NCI-H446 treated with DMSO at 0.1 percent for 48 hours (cell line): Measurements from ENCODE around the gene FOXR1.
A peak's percentile ranks its signal among the peaks of the same experiment; 100 is the strongest.
"Not testable (repeated sequence)": the region's sequence is repeated elsewhere in the genome, so short reads cannot be mapped to it uniquely, and the experiment has no call there.

ENCODE experiments used
- DNase-seq: peaks from one replicate; lab custom pipeline; 2025; lab: John Stamatoyannopoulos, UW

FOXR1 gene

GRCh38 chr11:118997627-118998387 lies 26.2 kb downstream of the FOXR1 start, which contains the start of gene CENATAC:
Gene CENATAC, plus strand, starts transcription at chr11:118998138. Its CDS starts 60 bp downstream, at chr11:118998198.
- DNase-seq = peak; percentile 87

GRCh38 chr11:118998388-118998717 lies 26.8 kb downstream of the FOXR1 start:
- no peak for DNase-seq

DNA sequence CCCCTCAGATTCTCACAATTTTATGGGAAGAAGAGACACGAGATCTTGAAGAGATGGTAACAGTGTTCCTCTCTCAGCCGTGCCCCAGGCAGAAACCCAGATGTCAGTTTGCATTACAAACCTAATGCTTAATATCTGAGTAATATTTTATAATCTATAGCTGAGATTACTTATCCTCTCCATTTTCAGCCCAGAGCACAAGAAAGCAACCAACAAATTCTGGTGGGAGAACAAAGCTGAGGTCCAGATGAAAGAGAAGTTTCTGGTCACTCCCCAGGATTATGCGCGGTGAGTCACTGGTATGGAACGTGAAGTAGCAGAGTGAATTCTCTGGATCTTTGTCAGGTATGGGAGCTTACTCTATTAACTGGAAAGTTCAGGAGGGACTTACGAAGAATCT lies 27.3 kb downstream of the FOXR1 start:
- no peak for DNase-seq

DNA sequence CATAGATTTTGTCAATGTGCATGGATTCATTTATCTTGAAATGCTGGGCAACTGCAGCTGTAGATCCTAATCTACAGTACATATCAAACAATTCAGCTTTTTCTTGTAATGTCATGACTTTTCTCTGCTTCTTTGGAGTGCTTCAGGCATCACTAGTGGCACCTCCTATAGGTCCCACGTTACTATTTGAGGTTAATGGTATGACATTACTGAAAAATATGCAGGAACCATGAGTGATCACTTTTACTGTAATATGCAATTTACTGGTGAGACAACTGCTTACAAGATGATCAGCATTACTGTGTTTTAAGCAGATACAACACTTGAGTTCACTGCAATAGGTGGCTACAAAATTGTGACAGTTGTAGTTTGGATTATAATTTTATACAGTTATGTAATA lies 29.3 kb downstream of the FOXR1 start:
- no peak for DNase-seq

DNA sequence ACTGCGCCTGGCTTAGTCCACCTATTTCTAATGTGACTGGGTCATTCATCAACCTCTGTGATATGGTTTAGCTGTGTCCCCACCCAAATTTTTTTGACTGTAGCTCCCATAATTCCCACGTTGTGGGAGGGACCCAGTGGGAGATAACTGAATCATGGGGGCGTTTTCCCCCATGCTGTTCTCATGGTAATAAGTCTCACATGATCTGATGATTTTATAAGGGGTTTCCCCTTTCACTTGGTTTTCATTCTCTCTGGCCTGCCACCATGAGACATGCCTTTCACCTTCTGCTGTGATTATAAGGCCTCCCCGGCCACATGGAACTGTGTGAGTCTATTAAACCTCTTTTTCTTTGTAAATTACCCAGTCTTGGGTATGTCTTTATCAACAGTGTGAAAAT lies 35.1 kb downstream of the FOXR1 start:
- no peak for DNase-seq

DNA sequence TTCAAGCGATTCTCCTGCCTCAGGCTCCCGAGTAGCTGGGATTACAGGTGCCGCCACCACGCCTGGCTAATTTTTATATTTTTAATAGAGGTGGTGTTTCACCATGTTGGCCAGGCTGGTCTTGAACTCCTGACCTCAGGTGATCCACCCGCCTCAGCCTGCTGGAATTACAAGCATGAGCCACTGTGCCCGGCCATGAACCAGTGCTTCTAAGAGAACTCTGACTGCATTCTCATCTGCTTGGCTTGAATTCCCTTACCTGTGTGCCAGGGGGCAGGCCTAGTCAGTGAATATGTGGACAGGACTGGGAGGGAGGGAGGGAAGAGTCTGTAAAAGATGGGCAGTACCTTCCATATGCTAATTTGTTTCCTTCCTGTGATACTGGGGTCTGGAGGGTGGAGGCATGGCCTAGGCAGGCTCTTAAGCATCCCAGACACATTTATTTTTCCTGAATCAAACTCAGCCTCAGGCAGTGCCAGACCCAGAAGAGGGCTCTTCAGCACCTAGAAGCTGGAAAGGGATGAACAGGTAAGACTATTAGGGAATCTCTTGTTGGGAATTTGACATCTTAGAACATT lies 40.0 kb downstream of the FOXR1 start:
- DNase-seq = no peak

GRCh38 chr11:119012629-119013170 lies 41.1 kb downstream of the FOXR1 start:
- no peak for DNase-seq

- DNase-seq = no peak
Measured at GRCh38 chr11:119014209-119014924, 42.8 kb downstream of the FOXR1 start.

DNA sequence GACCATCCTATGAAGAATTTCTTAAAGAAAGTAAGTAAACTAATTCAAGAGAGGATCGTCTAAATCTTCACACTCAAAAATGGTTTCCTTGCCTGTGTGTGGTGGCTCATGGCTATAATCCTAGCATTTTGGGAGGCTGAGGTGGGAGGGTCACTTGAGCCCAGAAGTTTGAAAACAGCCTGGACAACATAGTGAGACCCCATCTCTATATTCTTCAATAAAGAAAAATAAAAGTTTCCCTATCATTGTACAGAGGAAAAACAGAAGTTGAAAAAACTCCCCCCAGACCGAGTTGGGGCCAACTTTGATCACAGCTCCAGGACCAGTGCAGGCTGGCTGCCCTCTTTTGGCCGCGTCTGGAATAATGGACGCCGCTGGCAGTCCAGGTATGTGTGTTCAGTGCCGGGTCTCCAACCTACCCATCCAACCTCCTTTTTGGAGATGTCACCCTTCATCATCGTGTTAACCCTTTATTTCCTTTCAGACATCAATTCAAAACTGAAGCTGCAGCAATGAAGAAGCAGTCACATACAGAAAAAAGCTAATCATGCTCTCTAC lies 43.6 kb downstream of the FOXR1 start:
- no peak for DNase-seq

DNA sequence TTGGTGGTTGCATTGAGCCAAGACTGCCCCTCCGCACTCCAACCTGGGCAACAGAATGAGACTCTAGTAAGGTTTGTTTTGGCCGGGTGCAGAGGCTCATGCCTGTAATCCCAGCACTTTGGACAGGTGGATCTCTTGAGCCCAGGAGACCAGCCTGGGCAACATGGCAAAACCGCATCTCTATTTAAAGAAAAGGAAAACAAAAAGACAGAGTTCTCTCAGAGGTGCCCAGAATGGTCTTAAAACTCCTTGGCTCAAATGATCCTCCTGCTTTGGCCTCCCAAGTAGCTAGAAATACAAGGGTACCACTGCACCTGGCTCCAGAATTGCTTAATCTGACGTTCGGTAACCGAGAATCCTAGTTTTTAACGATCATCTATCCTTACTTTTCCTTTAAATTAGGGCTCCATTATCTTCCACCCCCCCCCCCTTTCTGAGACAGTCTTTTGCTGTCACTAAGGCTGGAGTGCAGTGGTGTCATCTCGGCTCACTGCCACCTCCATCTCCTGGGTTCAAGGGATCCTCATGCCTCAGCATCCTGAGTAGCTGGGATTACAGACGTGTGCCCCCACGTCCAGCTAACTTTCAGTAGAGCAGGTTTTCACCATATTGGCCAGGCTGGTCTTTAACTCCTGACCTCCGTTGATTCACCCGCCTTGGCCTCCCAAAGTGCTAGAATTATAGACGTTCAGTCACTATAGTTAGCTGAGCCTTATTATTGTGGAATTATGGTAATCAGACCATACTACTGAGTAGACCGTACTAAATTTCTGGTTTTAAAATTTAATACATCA lies 44.9 kb downstream of the FOXR1 start:
- no peak for DNase-seq

GRCh38 chr11:119017377-119017776 lies 45.8 kb downstream of the FOXR1 start:
- not testable (repeated sequence) for DNase-seq

GRCh38 chr11:119018074-119018938 lies 46.7 kb downstream of the FOXR1 start, which contains the start of the genes RPS25 and TRAPPC4:
Gene RPS25, minus strand, starts transcription at chr11:119018343. Its CDS starts 59 bp downstream, at chr11:119018284.
Gene TRAPPC4, plus strand, starts transcription at chr11:119018766. Its CDS starts 30 bp downstream, at chr11:119018796.
- peak; percentile 92 for DNase-seq

DNA sequence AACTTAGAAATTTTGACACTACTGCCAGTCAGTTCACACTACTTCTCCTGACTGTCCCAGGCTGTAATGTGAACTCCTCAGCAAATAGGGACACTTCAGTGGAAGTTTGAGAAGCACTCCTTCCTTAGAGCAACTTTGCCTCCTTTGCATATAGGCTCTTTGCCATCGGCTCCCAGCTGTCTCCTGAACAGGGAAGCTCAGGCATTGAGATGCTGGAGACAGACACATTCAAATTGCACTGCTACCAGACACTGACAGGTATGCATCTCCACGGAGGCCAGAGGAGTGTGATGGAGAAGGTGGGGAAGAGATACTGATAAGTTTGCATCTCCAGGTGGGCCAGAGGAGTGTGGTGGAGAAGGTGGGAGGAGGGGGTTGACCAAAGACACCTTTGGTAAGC lies 48.4 kb downstream of the FOXR1 start:
- DNase-seq = no peak

DNA sequence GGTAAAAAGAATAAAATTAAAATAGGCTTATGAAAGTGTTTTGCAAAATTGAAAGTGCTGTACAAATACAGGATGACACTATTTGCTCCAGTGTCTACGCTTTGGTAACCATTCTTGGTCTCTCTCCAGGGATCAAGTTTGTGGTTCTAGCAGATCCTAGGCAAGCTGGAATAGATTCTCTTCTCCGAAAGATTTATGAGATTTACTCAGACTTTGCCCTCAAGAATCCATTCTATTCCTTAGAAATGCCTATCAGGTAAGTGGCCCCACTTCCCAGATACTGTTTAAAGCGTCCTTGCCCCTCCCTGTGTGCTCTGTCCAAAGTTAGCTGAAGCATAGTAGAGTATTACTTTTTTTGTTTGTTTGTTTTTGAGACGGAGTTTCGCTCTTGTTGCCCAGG lies 50.1 kb downstream of the FOXR1 start:
- DNase-seq = no peak

DNA sequence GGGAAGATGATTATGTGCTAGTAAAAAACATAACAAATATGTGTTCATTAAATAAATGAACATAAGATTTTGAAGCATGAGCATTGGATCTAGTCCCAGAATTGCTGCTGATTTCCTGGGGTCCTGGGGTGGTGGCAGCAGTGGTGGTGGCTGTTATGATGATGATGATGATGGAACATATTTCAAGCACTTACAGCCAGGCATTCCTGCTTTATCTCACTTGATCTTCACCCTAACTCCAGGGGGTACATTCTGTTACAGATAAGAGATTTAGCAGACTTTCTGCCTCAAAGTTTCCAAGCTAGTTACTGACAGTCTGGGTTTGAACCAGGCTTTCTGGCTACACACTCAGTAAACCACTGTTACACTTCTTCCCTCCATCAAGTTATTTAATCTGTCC lies 52.2 kb downstream of the FOXR1 start:
- DNase-seq = no peak

DNA sequence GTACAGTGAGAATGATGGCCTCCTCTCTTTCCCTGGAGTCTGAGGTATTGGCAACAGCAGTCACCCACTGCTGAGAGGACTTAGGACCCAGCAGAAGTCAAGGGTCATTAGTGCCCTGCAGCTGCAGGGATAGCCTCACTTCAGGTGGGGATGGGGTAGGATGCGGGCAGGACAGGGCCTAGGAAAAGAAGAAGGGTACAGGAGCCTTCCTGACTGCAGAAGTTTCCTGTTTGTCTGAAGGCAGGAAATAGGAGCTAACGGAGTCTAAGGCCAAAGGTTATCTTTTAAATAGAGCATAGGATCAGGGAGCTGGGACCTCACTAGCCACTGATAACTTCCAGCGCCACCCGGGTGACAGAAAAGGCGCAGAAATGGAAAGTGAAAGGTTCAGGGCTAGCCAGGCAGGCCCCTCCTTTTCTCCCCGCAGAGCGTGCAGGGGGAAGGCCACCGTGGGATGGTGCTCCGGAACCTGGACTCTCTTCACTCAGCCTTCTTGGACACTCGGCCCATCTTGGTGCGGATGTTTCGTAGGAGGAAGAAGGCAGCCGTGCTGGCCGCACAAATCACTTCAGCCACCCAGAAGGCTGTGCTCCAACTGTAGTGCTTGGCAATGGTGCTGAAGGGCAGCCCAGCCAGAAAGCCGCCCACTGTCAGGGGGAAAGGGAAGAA lies 53.0 kb downstream of the FOXR1 start:
- no peak for DNase-seq

GRCh38 chr11:119025099-119025473 lies 53.5 kb downstream of the FOXR1 start:
- no peak for DNase-seq

DNA sequence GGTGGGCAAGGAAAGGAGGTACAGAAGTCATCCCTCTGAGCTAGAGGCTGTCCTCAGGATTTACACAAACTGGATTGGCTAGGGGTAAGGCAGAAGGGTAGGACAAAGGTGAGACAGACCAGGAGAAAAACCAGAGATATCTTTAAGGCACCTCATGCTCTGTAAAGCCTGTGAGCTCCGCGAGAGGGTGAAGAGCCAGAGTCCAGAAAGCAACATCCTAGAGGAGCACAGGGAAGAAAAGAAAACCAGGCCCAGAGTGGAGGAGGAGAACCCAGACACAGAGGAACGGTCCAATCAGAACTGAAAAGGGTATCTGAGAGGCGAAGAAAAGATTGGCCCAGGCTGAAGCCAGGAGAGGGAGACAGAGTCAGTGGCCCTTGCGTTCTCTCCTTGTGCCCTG lies 54.0 kb downstream of the FOXR1 start:
- no peak for DNase-seq

DNA sequence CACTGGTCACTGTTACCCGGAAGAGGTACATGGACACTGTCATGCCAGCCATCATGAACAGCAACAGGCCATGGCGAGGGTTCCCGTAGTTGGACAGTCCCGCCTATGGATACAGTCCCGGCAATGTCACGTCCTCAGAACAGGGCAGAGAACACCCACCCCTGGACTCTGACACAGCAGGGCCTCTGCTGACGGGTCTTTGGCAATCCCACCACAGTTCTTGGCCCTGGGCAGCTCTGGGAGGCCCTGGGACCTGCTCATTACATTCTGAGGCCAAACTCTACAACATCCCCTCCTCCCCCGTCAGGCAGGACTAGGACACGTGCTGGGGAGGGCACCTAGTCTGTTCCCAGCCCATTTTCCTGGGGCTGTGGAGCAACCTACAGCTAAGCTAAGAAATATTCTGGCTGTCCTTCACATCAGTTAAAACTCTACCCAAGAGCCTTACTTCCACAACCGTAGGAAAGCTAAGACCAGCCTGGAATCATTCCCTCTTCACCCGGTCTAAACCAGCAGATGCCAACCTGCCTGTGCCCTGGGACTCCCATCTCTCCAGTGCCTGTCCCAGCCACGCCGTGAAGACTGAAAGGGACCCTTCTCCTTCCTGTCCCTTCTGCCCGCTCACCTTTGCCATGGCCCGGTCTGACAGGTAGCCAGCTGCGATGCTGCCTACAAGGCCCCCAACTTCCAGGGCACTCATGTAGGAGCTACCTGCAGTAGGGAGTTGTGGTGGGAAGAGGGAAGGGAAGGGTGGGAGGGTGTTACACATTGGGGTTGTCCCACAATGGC lies 54.6 kb downstream of the FOXR1 start:
- DNase-seq = no peak
